ENCODE measurements around the gene PI4KB. TPM values are rescaled to one million over a fixed set of nuclear protein-coding genes. Genes with fewer than 3 reads are reported as not detected.

PI4KB gene
- total and polyA plus RNA-seq, 9 of the 15 experiments (the other 6 are each of a cell fraction or from before 2014, with no cell fraction given), result 3.1 to 65.4 (median 45.1) TPM

GRCh38 chr1:151370211-151370911 is 43.1 kb upstream of the PI4KB start (continued):
- TF ChIP-seq GMEB1 (CRISPR knock-in tag; IDR thresholded peaks at IDR 0.05) (no peak), SMC3 (conservative IDR thresholded peaks at IDR 0.05; ENCODE audit: insufficient read depth, low read depth, low read length) (no peak), MEF2A (IDR thresholded peaks at IDR 0.05; ENCODE audit: control insufficient read depth, low read depth, low read length) (no peak), EGR1 (conservative IDR thresholded peaks at IDR 0.05) (no peak; the same call in 1 of the 2 replicates), ZNF561 (CRISPR knock-in tag; conservative IDR thresholded peaks at IDR 0.05) (no peak), MAFK (IDR thresholded peaks at IDR 0.05; ENCODE audit: low read length) (no peak), MECOM (CRISPR knock-in tag; IDR thresholded peaks at IDR 0.05) (no peak), PYGO2 (tag; IDR thresholded peaks at IDR 0.05) (no peak), IRF9 (tag; IDR thresholded peaks at IDR 0.05) (no peak), SIRT6 (IDR thresholded peaks at IDR 0.05; ENCODE audit: low read depth, low read length) (no peak), CTBP1 (IDR thresholded peaks at IDR 0.05; ENCODE audit: borderline replicate concordance) (0 out of 2 replicates have a peak, but pooled peaks have one; percentile 51), SRSF7 (optimal IDR thresholded peaks at IDR 0.05; ENCODE audit: low read depth, low read length) (no peak), ZNF696 (CRISPR knock-in tag; conservative IDR thresholded peaks at IDR 0.05) (no peak), PHF20 (IDR thresholded peaks at IDR 0.05; ENCODE audit: partially characterized antibody) (no peak), HMG20B (CRISPR knock-in tag; IDR thresholded peaks at IDR 0.05) (no peak), POLR3A (IDR thresholded peaks at IDR 0.05; ENCODE audit: borderline replicate concordance, extremely low read depth, insufficient read depth, insufficient read length) (no peak), TBP (optimal IDR thresholded peaks at IDR 0.05; ENCODE audit: low read depth, low read length) (no peak), ZNF644 (tag; IDR thresholded peaks at IDR 0.05; ENCODE audit: low read depth) (no peak), NRF1 (conservative IDR thresholded peaks at IDR 0.05 in 1 of 2, IDR thresholded peaks at IDR 0.05 in 1 of 2) (peak; percentile 59 to 64), ZNF274 (IDR thresholded peaks at IDR 0.05; ENCODE audit: borderline replicate concordance, low read depth, low read length) (no peak), ZBTB7A (IDR thresholded peaks at IDR 0.05; ENCODE audit: borderline replicate concordance, control insufficient read depth, low read depth, low read length) (0 out of 2 replicates have a peak, but pooled peaks have one; percentile 17), ZFX (CRISPR knock-in tag; IDR thresholded peaks at IDR 0.05) (peak; percentile 69), MITF (IDR thresholded peaks at IDR 0.05) (no peak), ZBTB12 (CRISPR knock-in tag; IDR thresholded peaks at IDR 0.05) (no peak)
